Muscle layer of colon (tissue), 2 donors: ENCODE measurements around the gene NFATC1.
A peak's percentile ranks its signal among the peaks of the same experiment; 100 is the strongest.

Experiments
- H3K27ac ChIP-seq: one replicate; pipeline ENCODE4 v1.7.0; 2013; ENCODE audit warnings: low read depth, mild to moderate bottlenecking, low read length, moderate library complexity
- H3K27me3 ChIP-seq, 2 donors: one replicate each; pipeline ENCODE4 v1.7.0; 2013; ENCODE audit warnings: low read length in 2 of 2, mild to moderate bottlenecking in 2 of 2; ENCODE audit not compliant: insufficient read depth in 2 of 2, control insufficient read depth in 1 of 2
- H3K36me3 ChIP-seq: one replicate; pipeline ENCODE4 v1.7.0; 2013; ENCODE audit warnings: mild to moderate bottlenecking, low read length; ENCODE audit not compliant: insufficient read depth
- H3K4me1 ChIP-seq: one replicate; pipeline ENCODE4 v1.7.0; 2013; ENCODE audit warnings: mild to moderate bottlenecking, low read length; ENCODE audit not compliant: insufficient read depth
- H3K4me3 ChIP-seq, 2 donors: one replicate each; pipeline ENCODE4 v1.7.0; 2013; ENCODE audit warnings: low read length in 2 of 2, low read depth in 1 of 2, mild to moderate bottlenecking in 1 of 2, moderate library complexity in 1 of 2
- H3K9ac ChIP-seq: one replicate; pipeline ENCODE4 v1.7.0; 2013; ENCODE audit warnings: low read length
- H3K9me3 ChIP-seq: one replicate; pipeline ENCODE4 v1.7.0; 2013; ENCODE audit warnings: mild to moderate bottlenecking, low read length
- donor health status: abdominal sarcoma.
- donor health status: Adenocarcinoma of cecum.

The NFATC1 gene

GRCh38 chr18:79507546-79508480 lies 112.1 kb downstream of the NFATC1 start:
- Histone ChIP-seq H3K9ac (peak overlapping the region; percentile 47), H3K27ac (peak overlapping the region; percentile 97), H3K4me3 (peak overlapping the region; percentile 53 to 74), H3K9me3 (no peaks in the 10 kb centered on the region), H3K27me3 (no peaks in the 10 kb centered on the region), H3K36me3 (peaks cover 4% of the 10 kb centered on the region), H3K4me1 (peaks cover 33% of the 10 kb centered on the region)

GRCh38 chr18:79508565-79509535 lies 113.1 kb downstream of the NFATC1 start:
- no peak overlapping the region for H3K9ac ChIP-seq
- peaks cover 33% of the 10 kb centered on the region for H3K4me1 ChIP-seq
- H3K27me3 ChIP-seq: no peaks in the 10 kb centered on the region
- no peaks in the 10 kb centered on the region for H3K36me3 ChIP-seq
- no peaks in the 10 kb centered on the region for H3K9me3 ChIP-seq
- peak overlapping the region in 1 of 2 donors; percentile 74 for H3K4me3 ChIP-seq
- peak overlapping the region; percentile 70 for H3K27ac ChIP-seq

GRCh38 chr18:79509536-79509930 lies 113.8 kb downstream of the NFATC1 start:
- Histone ChIP-seq H3K27me3 (no peaks in the 10 kb centered on the region), H3K36me3 (no peaks in the 10 kb centered on the region), H3K9me3 (no peaks in the 10 kb centered on the region), H3K27ac (no peak overlapping the region), H3K9ac (no peak overlapping the region), H3K4me1 (peaks cover 33% of the 10 kb centered on the region), H3K4me3 (no peak overlapping the region)

GRCh38 chr18:79510046-79510685 lies 114.4 kb downstream of the NFATC1 start:
- no peak overlapping the region for H3K27ac ChIP-seq

GRCh38 chr18:79510731-79511241 lies 115.1 kb downstream of the NFATC1 start:
- no peaks in the 10 kb centered on the region for H3K36me3 ChIP-seq

More at GRCh38 chr18:79510046-79510685, 114.4 kb downstream of the NFATC1 start:
- no peak overlapping the region for H3K9ac ChIP-seq
- H3K4me1 ChIP-seq: peaks cover 33% of the 10 kb centered on the region
- no peaks in the 10 kb centered on the region for H3K36me3 ChIP-seq
- H3K4me3 ChIP-seq: no peak overlapping the region
- no peaks in the 10 kb centered on the region for H3K27me3 ChIP-seq
- no peaks in the 10 kb centered on the region for H3K9me3 ChIP-seq

GRCh38 chr18:79511271-79511670 lies 115.5 kb downstream of the NFATC1 start:
- no peaks in the 10 kb centered on the region for H3K27me3 ChIP-seq
- H3K4me1 ChIP-seq: peaks cover 26% of the 10 kb centered on the region
- H3K36me3 ChIP-seq: no peaks in the 10 kb centered on the region
- no peaks in the 10 kb centered on the region for H3K9me3 ChIP-seq
- H3K4me3 ChIP-seq: no peak overlapping the region
- H3K9ac ChIP-seq: no peak overlapping the region
- no peak overlapping the region for H3K27ac ChIP-seq

More at GRCh38 chr18:79510731-79511241, 115.1 kb downstream of the NFATC1 start:
- H3K9ac ChIP-seq: no peak overlapping the region
- no peak overlapping the region for H3K4me3 ChIP-seq
- no peaks in the 10 kb centered on the region for H3K27me3 ChIP-seq
- H3K27ac ChIP-seq: no peak overlapping the region
- H3K9me3 ChIP-seq: no peaks in the 10 kb centered on the region
- peaks cover 30% of the 10 kb centered on the region for H3K4me1 ChIP-seq

- Histone ChIP-seq H3K4me3 (no peak overlapping the region), H3K4me1 (peaks cover 20% of the 10 kb centered on the region), H3K9me3 (no peaks in the 10 kb centered on the region), H3K27me3 (no peaks in the 10 kb centered on the region), H3K9ac (no peak overlapping the region), H3K27ac (no peak overlapping the region), H3K36me3 (no peaks in the 10 kb centered on the region)
Measured at GRCh38 chr18:79511671-79512301, 116.1 kb downstream of the NFATC1 start.

- Histone ChIP-seq H3K27me3 (no peaks in the 10 kb centered on the region), H3K4me1 (peaks cover 12% of the 10 kb centered on the region), H3K9me3 (no peaks in the 10 kb centered on the region), H3K27ac (no peak overlapping the region), H3K36me3 (no peaks in the 10 kb centered on the region), H3K9ac (no peak overlapping the region), H3K4me3 (no peak overlapping the region)
Measured at GRCh38 chr18:79512461-79513380, 117.0 kb downstream of the NFATC1 start.

GRCh38 chr18:79513381-79514081 lies 117.8 kb downstream of the NFATC1 start:
- H3K4me1 ChIP-seq: peaks cover 6% of the 10 kb centered on the region
- H3K4me3 ChIP-seq: no peak overlapping the region
- no peak overlapping the region for H3K9ac ChIP-seq
- no peaks in the 10 kb centered on the region for H3K27me3 ChIP-seq
- no peaks in the 10 kb centered on the region for H3K9me3 ChIP-seq
- H3K27ac ChIP-seq: no peak overlapping the region
- no peaks in the 10 kb centered on the region for H3K36me3 ChIP-seq
